Measurements from ENCODE around the gene RASSF1. TPM values are rescaled to one million over a fixed set of nuclear protein-coding genes. Genes with fewer than 3 reads are reported as not detected.

RASSF1 gene
- total RNA-seq, 1 donor: 45.7 TPM

DNA sequence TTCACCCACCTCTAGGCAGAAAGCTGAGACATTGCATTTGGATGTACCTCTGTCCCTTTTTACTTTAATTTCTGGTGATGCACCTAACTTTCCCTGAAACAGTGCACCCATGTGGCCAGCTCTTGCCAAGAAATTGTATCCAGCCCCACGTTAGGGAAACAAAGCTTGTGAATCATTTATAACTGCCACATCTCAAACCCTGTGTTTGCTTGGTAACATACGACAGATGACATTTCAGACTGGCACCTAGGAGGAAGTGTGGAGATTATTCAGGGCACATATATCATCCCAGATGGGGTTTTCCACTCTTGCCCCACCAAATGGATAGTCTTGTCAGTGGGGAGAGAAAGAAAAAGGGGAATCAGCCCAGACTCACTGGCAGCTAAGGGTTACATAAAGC is 12.1 kb upstream of the RASSF1 start:
- no peak overlapping the region for H3K4me3 ChIP-seq (ENCODE audit: low read depth, low read length)
- peak; percentile 21 for DNase-seq (ENCODE audit: low read depth)
- peak; percentile 30 for TF ChIP-seq CTCF (IDR thresholded peaks at IDR 0.05; ENCODE audit: insufficient read depth, low read length)

- no peak for TF ChIP-seq CTCF (IDR thresholded peaks at IDR 0.05; ENCODE audit: insufficient read depth, low read length)
- peak overlapping the region; percentile 98 for H3K4me3 ChIP-seq (ENCODE audit: low read depth, low read length)
- DNase-seq (ENCODE audit: low read depth): no peak
These were observed 10.7 kb upstream of the RASSF1 start for GRCh38 chr3:50351323-50351697.

GRCh38 chr3:50350527-50351322 is 10.1 kb upstream of the RASSF1 start, which contains the start of the genes CYB561D2 and NPRL2:
Gene CYB561D2, plus strand, starts transcription at chr3:50350862. Its CDS starts 572 bp downstream, at chr3:50351434.
Gene NPRL2, minus strand, starts transcription at chr3:50350775. Its CDS starts 123 bp downstream, at chr3:50350652.
- TF ChIP-seq CTCF (IDR thresholded peaks at IDR 0.05; ENCODE audit: insufficient read depth, low read length): no peak
- peak; percentile 87 for DNase-seq (ENCODE audit: low read depth)
- peak within 1 kb of the TSS; percentile 98 for H3K4me3 ChIP-seq (ENCODE audit: low read depth, low read length)

DNA sequence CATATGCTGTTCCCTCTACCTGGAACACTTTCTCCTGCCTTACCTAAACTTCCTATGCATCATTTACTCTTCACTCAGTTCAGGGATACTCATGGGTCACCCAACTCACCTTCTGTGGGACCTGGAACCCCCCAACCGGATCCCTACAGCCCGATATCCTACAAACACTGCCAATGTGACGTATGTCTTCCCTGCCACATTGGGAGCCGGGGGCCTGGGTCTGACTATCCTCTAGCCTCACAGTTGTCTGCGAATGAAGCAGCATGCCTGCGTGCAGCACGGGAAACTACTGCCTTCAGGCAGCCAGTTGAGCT is 9.5 kb upstream of the RASSF1 start:
- no peak for TF ChIP-seq CTCF (IDR thresholded peaks at IDR 0.05; ENCODE audit: insufficient read depth, low read length)
- DNase-seq (ENCODE audit: low read depth): no peak
- H3K4me3 ChIP-seq (ENCODE audit: low read depth, low read length): peak overlapping the region; percentile 98

- DNase-seq (ENCODE audit: low read depth): peak; percentile 75
- peak; percentile 63 for TF ChIP-seq CTCF (IDR thresholded peaks at IDR 0.05; ENCODE audit: insufficient read depth, low read length)
- no peak overlapping the region for H3K4me3 ChIP-seq (ENCODE audit: low read depth, low read length)
These were observed 6.7 kb upstream of the RASSF1 start for GRCh38 chr3:50347187-50347813.

DNA sequence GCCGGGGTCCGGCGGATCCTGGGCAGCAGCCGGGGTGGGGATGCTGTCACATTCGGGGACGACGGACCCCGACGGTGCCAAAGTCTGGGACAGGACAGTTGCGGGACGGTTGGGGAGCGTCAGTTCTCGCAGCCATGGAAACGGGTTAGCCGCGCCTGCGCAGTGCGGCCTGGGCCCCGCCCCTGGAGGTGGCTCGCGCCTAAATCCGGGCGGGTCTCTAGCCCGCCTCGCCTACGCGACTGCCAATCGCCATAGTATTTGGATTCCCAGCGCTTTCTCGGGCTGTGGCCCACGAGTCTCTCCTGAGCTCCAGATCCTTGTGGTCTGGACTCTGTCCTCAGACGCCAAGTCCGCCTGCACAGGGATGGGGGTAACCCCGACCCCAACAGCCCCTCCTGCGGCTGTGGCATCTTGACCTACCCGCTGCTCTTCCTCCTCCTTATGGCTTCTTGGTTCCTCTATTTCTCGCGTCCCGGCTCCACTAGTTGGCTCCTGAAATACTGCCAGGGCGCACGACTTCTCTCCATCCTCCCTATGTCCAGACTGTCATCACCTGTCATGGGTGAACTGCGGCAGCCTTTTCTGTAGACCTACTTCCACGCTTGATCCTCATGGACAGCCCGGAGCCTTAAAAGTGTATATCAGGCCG is 5.1 kb upstream of the RASSF1 start, which contains the start of gene ZMYND10:
ZMYND10 (minus strand) TSS at position 147 of the 649 bp plus-strand sequence. CDS start 153 bp downstream, outside the sequence.
- H3K4me3 ChIP-seq (ENCODE audit: low read depth, low read length): peak within 1 kb of the TSS; percentile 67
- peak; percentile 52 for DNase-seq (ENCODE audit: low read depth)
- no peak for TF ChIP-seq CTCF (IDR thresholded peaks at IDR 0.05; ENCODE audit: insufficient read depth, low read length)

All from fibroblast of the aortic adventitia (primary cell).